NK-92 (cell line): ENCODE results near the gene FBXW5.

Experiments
- DNase-seq: peaks from one replicate; lab custom pipeline; 2025; ENCODE audit not compliant: unreplicated experiment; lab: John Stamatoyannopoulos, UW

FBXW5 gene, protein sequence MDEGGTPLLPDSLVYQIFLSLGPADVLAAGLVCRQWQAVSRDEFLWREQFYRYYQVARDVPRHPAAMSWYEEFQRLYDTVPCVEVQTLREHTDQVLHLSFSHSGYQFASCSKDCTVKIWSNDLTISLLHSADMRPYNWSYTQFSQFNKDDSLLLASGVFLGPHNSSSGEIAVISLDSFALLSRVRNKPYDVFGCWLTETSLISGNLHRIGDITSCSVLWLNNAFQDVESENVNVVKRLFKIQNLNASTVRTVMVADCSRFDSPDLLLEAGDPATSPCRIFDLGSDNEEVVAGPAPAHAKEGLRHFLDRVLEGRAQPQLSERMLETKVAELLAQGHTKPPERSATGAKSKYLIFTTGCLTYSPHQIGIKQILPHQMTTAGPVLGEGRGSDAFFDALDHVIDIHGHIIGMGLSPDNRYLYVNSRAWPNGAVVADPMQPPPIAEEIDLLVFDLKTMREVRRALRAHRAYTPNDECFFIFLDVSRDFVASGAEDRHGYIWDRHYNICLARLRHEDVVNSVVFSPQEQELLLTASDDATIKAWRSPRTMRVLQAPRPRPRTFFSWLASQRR

DNA sequence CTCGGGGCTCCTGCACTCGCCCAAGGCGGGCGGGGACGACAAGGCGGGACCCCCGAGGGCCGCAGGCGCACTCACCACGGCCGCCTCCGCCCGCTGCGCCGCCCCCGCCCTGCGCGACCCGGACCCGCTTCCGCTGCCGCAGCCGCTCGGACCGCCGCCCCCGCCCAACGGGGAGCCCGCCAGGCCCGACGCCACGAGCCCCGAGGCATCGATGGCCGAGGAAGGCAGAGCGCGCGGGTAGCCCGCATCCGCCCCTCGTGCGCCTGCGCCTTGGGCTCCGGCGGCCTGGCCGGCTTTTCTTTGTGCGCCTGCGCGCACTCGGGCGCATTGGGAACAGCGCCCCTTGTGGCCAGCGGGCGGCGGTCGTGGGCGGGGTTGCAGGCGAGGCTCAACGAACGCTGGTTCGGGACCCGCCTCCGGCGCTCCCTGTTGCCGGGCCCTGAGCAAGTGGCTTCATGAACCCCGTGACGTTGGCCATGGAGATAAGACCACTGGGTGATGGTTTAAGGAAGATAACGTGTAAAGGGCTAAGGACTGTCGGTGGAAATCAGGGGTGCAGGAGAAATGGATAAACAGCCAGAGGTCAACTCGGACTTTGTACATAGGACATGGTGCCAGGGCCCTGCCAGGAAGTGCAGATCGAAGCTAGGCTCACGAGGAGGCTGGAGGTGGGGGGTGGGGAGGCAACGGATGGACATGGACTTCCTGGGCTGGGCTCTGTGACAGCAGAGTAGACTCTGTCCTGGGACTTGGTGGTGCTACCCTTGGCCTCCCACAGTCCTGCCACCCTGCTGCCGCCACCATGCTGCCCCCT is at the start of gene FBXW5, which contains the start of gene C8G:
FBXW5 (minus strand) TSS at position 220 of the 814 bp plus-strand sequence. CDS start 655 bp downstream, outside the sequence.
C8G (plus strand) TSS at position 725 of the 814 bp plus-strand sequence; CDS start at position 803, 78 bp downstream.
- peak; percentile 62 for DNase-seq

DNA sequence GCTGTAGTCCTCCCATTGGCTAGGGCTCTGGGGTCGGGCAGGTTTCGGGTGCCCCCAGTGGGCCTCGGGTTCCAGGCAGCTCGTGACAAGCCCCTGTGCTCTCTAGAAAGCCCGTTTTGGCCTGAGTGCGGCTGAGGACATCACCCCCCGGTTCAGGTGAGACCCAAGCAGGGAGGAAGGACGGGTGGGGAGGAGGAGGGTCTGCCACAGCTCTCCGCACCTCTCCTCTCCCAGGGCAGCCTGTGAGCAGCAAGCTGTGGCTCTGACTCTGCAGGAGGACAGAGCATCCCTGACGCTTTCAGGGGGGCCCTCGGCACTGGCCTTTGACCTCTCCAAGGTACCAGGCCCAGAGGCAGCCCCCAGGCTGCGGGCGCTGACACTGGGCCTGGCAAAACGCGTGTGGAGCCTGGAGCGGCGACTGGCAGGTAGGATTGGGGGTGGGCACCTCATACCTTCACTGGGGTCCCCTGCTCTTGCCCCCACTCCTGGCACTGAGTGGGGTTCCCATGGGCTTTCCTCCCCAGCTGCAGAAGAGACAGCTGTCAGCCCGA is 48.4 kb upstream of the FBXW5 start:
- no peak for DNase-seq

DNA sequence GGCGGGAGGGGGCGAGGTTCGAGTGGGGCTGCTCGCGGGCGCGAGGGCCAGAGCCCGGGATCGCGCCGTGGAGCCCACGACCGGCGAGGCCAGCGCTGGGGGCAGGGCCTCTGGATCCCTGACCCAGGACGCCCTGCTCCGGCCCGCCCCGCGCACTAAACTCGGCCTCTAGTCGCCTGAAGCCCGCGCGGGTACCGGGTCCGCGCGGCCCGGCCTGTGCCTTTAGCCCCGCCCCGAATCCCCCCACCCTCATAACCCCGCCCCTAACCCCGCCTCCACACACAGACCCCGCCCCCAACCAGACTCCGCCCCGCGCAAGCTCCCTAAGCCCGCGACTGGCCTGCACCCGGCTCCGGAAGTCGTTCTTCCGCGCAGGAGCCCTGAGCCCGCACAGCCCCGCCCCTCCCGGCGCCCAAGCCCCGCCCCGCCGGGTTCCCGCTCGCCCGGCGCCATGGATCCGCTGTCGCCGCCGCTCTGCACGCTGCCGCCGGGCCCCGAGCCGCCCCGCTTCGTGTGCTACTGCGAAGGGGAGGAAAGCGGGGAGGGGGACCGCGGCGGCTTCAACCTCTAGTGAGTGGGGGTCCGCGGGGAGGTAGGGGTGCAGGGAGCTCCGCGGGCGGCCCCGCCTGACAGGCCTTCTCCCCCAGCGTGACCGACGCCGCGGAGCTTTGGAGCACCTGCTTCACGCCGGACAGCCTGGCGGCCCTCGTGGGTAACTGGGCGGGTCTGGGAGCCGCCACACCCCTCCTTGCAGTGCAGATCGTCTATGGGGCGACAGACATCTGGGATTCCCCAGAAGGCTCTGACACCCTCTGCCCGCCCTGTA is 47.7 kb upstream of the FBXW5 start, which contains the start of gene PAXX:
PAXX (plus strand) TSS at position 430 of the 826 bp plus-strand sequence; CDS start at position 452, 22 bp downstream.
- DNase-seq: peak; percentile 28

DNA sequence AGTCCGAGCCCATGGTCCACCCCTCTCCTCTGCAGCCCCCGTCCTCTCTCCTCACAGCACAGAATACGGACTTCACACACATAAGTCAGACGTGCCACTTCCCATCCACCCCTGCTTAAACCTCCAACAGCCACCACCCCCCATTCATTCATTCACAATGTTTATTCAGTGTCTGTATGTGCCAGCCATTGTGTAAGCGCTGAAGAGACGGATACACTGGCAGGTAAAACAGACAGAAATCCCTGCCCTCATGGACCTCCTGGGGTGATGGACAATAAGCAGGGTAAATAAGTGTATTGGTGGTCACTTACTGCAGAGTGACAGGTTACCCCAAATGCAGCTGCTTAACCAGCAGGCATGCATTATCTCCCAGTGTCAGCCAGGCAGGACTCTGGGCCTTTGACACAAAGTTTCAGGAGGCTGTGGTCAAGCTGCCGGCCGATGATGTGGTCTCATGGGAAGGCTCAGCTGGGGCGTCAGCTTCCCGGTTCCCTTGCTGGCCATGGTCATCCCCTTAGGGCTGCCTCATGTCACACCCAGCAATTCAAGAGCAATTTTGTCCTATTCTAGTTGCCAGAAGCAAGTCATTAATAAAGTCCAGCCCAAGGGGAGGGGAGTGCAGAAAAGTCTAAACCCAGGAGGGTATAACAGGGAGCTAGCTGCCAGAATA is 45.8 kb upstream of the FBXW5 start:
- DNase-seq: no peak

GRCh38 chr9:136988872-136989271 is 44.3 kb upstream of the FBXW5 start:
- DNase-seq: no peak

DNA sequence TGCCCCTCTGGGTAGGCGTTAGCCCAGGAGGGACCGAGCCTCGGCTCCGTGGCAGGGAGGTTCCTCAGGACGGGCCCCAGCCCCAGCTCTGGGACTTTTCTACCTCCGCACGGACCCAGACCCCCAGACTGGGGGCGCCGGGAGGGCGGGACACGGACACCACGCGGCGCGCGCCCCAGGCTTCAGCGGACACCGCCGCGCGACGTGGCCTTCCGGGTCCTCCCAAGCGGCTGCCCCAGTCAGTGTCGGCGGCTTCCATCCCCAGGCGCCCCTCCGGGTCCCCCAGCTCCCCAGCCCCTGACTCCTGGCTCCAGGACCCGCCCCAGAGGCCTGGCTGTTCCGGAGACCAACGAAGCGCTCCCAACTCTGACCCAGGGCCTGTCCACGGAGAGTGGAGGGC is 41.3 kb upstream of the FBXW5 start:
- DNase-seq: no peak

DNA sequence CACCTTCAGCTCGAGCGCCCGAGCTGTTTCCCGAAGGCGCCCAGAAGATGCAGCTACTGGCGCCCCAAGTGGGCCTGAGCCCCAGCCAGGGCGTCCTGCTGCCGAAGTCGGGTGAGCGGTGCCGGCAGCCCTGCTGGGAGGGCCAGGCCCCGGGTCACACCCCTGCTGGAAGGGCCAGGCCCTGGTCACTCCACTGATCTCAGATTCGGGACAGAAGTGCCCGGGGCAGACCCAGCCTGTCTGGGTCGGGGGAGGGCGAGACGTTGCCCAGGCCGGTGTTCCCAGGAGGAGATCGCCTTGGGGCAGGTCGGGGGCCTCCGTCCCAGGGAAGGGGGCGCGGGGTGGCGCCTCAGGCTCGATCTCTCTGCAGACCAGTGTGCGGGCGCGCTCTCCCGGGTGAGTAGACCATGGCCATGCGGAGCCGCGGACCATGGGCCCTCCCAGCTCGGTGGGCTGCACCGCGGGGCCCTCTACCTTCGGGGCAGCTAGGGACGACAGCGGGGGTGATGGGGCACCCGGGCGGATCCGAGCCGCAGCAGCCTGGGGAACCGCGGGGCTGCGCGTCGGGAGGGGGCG is 40.6 kb upstream of the FBXW5 start:
- no peak for DNase-seq

- DNase-seq: no peak
Measured at GRCh38 chr9:136984464-136985026, 40.0 kb upstream of the FBXW5 start.

GRCh38 chr9:136983656-136984314 is 39.2 kb upstream of the FBXW5 start:
- DNase-seq: no peak

GRCh38 chr9:136983167-136983566 is 38.6 kb upstream of the FBXW5 start:
- DNase-seq: no peak

DNA sequence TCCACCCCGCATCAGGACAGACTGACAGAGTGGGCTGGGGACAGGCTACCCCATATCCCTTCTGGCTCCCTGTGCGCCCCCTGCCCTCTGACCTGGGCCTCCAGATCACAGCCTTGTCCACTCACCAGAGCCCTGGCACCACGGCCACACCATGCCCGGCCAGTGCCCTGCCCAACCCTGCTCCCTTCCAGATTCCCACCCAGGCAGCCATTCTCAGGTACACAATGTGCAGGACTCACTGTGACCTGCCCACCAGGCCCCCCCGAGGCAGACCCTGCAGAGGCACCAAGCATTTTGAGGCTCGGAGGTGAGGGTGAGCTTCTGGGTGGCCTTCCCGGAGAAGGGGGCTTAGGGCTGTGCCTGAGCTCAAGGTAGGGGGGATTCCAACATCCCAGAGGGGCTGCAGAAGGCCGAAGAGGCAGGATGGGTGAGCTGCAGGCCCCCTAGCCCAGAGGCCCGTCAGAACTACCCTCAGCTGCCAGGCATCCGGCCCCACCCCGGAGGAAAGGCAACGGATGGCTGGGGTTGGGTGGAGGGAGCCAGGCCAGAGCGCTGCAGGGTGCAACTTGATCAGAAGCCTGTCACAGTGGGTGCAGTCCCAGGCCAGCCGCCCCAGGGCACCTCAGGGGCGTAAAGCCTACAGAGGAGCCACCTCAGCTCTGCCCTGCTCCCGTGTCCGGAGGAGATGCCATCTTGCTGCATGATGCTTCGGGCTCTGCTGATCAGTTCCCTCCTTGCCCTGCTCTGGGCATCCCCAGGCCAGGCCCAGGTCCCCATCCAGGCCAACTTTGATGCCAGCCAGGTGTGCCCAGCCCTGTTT is 37.9 kb upstream of the FBXW5 start, which contains the start of gene LCNL1:
LCNL1 (plus strand) TSS at position 762 of the 820 bp plus-strand sequence. CDS start 594 bp downstream, outside the sequence.
- no peak for DNase-seq

DNA sequence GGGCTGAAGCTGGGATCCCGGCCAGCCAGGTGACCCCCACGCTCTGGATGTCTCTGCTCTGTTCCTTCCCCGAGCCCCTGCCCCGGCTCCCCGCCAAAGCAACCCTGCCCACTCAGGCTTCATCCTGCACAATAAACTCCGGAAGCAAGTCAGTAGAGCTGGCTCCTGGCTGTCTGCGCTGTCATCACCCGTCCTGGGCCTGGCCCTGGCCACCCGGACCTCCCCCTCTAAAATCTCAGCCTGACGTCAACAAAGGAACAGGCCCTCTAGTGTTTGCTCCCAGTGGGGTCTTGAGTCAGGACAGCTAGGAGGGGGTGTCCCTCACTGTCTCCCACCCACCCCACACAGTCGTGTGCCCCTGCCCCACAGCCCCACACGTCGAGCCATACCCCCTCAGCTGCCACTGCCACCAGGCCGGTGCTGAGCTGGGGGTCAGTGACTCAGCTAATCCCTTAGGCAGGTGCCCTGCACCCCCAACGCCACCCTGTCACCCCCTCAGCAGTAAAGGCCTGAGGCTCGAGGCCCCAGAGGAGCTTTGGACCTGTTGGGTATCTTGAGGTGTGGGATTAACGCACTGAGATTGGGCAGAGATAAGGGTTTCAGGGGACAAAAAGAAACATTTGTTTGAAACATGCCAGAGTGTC is 37.2 kb upstream of the FBXW5 start:
- no peak for DNase-seq

- DNase-seq: no peak
Measured at GRCh38 chr9:136980669-136981478, 36.3 kb upstream of the FBXW5 start.

GRCh38 chr9:136979769-136980587 is 35.4 kb upstream of the FBXW5 start:
- no peak for DNase-seq

DNA sequence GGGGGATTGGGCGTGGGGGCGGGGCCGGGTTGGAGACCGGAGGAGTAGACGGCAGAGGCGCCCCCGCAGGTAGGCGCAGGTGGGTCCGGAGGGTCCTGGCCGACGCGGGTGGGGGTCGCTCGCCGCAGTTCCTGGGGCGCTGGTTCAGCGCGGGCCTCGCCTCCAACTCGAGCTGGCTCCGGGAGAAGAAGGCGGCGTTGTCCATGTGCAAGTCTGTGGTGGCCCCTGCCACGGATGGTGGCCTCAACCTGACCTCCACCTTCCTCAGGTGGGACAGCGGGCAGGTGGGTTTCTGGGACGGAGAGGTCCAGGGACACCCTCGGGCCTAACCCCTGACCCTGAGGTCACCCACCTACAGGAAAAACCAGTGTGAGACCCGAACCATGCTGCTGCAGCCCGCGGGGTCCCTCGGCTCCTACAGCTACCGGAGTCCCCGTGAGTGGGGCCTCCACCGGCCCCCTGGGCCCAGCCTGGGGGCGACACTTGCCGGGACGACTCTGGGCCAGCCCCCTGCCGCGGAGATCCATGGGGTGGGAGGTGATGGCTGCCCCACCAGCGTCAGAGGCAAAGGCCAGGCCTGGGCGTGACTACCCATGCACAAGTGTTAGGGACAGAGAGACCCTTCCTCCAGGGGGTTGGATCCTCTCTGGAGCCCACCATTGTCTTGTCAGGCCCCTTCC is 34.5 kb upstream of the FBXW5 start:
- DNase-seq: no peak
